Measurements from ENCODE around the gene GCM1.
"Not testable (repeated sequence)": the region's sequence is repeated elsewhere in the genome, so short reads cannot be mapped to it uniquely, and the experiment has no call there.

GCM1 gene, protein sequence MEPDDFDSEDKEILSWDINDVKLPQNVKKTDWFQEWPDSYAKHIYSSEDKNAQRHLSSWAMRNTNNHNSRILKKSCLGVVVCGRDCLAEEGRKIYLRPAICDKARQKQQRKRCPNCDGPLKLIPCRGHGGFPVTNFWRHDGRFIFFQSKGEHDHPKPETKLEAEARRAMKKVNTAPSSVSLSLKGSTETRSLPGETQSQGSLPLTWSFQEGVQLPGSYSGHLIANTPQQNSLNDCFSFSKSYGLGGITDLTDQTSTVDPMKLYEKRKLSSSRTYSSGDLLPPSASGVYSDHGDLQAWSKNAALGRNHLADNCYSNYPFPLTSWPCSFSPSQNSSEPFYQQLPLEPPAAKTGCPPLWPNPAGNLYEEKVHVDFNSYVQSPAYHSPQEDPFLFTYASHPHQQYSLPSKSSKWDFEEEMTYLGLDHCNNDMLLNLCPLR

DNA sequence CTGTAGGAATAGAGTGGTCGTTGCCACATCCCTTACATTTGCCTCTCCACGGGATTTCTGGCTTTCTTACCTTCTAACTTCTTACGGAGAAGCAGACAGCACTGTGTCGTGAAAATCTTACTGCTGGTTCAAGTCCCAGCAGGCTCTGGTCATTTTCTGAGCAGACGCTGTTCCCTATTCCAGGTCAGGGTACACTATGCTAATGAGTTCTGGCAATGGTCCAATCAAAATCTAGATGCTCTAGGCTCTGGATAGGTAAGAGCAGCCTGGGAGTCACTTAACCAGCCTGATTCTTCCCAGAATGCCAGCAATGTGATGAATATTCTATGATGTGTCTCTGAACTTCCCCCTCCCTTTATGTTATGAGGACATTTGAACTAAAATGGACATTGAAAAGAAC is at the start of gene GCM1:
GCM1 (minus strand) TSS at position 158 of the 400 bp plus-strand sequence. CDS start 3,209 bp downstream, outside the sequence.
- DNase-seq (ENCODE audit: low read depth in 2 of 3, low spot score in 2 of 3): no peak

DNA sequence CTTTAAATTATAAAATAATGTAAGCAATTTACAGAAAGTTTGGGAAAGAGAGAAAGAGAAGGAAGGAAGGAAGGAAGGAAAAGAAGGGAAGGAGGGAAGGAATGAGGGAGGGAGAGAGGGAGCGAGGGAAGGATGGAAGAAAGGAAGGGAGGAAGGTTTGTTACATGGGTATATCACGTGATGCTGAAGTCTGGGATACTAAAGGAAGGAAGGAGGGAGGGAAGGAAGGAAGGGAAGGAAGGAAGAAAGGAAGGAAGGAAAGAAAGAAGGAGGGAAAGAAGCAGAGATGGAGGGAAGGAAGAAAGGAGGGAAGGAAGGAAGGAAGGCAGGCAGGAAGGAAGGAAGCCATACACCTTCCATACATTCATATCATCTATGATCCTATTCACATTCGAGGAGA is 48.9 kb upstream of the GCM1 start:
- DNase-seq (ENCODE audit: low read depth in 2 of 3, low spot score in 2 of 3): no peak

DNA sequence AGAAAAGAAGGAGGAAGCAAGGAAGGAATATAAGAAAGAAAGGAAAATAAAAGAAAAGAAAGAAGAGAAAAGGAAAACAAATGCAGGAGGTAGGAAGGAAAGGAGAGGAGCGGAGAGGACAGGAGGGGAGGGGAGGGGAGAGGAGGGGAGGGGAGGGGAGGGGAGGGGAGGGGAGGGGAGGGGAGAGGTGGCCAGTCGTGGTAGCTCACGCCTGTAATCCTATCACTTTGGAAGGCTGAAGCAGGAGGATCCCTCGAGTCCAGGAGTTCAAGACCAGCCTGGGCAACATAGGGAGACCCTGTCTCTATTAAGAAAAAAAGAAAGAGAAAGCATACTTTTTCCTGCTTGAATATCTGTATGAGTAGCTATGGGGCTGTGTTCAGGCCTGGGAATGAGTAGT is 46.4 kb upstream of the GCM1 start:
- no peak for DNase-seq (ENCODE audit: low read depth in 2 of 3, low spot score in 2 of 3)

DNA sequence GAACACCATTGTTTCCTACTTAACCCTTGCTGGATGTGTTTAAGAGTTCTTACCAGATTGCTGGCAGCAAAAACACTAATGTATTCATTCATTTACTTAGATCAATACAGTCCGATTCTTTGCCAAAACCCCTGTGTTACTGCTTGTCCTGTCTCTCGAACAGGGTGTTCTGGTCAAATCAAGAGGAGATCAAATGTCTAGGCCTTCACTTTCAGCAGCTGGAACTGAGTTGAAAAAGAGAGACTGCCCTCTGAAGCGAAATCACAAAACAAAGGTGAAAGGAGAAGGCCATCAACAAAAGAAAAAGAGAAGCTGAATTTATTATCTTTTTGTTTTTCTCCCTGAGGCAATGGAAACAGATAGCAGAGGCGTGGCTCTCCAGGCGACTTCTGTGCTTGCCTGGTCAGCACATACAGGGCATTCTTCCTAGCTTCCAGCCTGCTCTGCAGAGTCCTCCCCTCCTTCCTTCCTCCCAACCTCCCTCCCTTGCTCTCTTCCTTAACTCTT is 44.1 kb upstream of the GCM1 start:
- DNase-seq (ENCODE audit: low read depth in 2 of 3, low spot score in 2 of 3): no peak

DNA sequence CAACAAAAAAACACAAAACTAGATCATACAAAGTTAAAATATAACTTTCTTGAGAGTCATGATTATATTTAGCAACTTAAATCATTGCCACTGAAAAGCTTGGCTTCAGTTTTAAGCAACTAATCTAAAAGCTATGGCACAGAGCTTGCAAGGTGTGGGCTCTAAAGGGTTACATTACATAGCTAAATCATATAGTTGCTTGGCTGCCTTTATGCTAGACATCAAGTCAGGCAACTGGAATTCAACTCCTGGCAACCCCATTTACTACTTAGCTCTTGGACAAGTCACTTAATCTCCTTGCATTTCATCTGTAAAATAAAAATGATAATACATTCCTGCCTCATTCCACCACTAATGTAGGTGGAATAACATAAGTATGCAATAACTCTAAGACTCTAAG is 40.9 kb upstream of the GCM1 start:
- DNase-seq (ENCODE audit: low read depth in 2 of 3, low spot score in 2 of 3): no peak

DNA sequence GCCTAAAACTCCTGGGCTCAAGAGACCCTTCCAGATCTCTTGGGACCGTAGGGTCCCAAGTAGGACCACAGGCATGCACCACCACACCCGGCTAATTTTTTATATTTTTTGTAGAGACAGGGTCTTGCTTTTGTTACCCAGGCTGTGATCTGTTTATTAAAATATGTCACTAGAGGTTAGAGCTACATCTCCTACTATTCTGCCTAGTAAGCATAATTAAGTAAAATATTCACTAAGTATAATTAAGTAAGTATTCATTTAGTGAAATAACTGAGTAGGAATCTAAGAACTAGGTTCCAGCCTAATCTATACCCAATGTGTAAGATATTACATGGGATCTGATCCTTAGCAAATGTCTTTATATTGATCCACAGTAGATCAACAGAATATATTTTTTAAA is 40.2 kb upstream of the GCM1 start:
- DNase-seq (ENCODE audit: low read depth in 2 of 3, low spot score in 2 of 3): no peak

DNA sequence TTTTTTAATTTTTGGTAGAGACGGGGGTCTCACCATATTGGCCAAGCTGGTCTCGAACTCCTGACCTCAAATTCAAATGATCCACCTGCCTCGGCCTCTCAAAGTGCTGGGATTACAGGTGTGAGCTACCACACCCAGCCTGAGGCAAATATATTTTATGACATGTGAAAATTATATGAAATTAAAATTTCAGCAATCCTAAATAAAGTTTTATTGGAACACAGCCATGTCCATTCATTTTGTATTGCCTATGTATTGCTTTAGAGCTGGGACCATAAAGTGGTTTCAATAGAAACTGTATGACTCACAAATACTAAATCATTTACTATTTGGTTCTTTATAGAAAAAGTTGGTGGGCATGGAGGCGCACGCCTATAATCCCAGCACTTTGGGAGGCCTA is 32.0 kb upstream of the GCM1 start:
- no peak for DNase-seq (ENCODE audit: low read depth in 2 of 3, low spot score in 2 of 3)

DNA sequence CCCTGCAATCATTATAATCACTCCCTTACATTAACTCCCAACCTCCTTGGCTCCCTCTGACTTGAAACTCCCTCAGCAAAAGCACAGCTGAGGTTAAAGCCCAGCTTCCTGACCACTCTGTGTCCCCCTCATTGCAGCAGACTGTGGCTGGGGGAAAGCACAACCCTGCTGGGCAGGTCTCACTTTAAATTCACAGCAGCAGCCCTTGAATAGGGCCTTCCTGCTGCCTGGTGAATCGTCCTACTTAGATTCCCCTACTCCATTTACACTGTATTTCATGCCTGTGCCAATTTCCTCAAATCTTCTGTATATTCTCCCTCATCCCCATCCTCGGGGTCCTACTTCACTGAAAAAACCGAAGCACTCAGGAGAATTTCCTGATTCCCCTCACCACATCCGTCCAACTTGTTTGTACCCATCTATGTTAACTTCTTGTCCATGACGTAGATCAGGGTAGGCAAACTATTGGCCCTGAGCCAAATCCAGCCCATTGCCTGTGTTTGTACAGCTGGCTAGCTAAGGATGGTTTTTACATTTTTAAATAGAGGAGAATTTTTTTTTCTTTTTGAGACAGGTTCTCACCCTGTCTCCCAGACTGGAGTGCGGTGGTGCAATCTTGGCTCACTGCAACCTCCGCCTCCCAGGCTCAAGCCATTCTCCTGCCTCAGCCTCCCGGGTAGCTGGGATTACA is 31.5 kb upstream of the GCM1 start:
- DNase-seq (ENCODE audit: low read depth in 2 of 3, low spot score in 2 of 3): no peak

DNA sequence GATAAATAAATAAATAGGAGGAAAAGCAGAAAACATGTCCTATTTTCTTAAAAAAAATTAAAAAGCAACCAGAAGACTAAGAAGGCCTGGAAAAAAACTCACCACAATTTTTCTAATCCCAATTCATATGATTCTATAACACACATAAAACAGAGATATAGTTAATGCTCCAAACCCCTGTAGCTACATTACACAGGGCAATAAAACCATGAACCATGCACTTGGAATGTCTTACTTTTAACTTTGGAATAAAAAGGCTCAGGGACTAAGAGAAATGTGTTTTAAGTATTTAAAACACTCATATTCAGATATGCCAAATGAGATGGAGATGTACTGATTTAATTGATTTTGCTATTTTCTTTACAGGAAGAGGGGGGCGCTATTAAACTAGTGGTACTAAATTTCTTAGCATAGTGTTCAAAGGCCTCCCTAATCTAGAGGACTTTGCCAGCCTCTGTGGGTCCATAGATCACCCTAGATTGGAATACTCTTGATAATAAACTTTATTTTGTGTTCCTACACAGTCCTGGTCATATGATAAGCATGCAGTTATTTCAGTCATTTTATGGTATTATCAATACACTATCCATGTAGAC is 30.3 kb upstream of the GCM1 start:
- DNase-seq (ENCODE audit: low read depth in 2 of 3, low spot score in 2 of 3): no peak

DNA sequence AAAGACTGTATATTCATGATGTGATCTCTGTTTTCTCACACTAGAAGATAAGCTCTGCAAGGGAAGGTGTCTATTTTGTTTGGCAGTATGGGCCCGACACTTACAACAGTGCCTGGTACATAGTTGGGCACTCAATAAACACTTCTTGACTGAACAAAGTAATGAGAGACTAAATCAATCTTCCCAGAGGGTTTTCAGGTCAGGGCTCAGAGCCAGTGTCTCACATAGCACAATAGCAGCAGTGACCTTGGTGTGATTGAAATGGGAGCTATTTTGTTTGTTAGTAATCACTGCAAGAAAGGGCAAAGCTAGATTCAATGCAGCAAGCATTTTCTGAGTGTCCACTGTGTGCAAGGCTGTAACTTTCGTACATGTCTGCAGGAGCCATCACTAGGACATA is 26.4 kb upstream of the GCM1 start:
- DNase-seq (ENCODE audit: low read depth in 2 of 3, low spot score in 2 of 3): no peak

DNA sequence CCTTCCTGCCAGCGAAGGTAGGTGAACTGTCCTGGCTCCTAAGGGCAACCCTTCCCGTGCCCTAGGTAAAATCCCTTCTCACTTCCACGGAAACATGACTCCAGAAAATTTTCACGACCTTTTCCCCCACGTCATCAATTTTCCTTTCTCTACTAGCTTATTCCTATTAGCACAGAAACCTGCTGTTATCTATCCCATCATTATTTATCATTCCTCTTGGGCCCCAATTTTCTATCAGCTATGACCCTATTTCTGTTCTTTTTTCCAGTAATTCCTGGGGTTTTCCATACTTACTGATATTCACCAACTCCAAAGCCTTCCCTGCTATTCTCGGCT is 23.8 kb upstream of the GCM1 start:
- DNase-seq (ENCODE audit: low read depth in 2 of 3, low spot score in 2 of 3): no peak

DNA sequence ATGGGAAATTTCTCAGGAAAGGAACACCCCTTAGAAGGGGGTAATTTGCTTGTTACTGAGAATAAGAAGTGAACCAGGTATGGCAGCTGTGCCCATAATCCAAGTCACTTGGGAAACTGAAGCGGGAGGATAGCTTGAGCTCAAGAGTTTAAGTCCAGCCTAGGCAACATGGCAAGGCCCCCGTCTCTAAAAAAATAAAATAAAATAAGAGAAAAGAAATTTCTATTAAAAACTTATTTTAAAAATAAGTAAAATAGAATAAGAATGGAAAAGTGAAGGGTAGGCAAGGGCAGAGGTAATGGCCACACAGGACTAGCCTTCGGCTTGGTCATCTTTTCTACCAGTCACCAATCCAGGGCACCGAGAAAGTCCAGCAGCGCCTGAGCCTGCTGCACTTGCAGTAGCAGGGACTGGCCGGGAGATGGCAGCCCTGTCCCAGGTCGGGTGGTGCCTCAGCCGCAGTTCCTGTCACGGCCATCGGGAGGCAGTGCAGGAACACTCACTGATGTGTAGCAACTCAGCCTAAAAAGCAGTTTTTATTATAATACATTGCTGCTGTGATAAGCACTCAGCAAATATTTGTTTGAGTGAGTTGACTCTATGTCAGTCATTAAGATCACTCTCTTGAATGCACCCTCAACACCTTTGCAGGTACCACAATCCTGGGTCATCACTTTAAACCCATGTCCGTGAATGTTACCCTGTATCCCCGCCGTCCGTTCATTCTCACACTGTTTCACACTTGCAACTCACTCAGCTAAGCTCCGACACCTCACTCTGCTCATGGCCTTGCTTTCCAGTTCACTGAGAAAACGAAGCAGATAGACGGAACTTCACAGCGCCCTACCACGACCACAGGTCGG is 23.2 kb upstream of the GCM1 start:
- peak; percentile 70 to 94 (median 87) for DNase-seq (ENCODE audit: low read depth in 2 of 3, low spot score in 2 of 3)

DNA sequence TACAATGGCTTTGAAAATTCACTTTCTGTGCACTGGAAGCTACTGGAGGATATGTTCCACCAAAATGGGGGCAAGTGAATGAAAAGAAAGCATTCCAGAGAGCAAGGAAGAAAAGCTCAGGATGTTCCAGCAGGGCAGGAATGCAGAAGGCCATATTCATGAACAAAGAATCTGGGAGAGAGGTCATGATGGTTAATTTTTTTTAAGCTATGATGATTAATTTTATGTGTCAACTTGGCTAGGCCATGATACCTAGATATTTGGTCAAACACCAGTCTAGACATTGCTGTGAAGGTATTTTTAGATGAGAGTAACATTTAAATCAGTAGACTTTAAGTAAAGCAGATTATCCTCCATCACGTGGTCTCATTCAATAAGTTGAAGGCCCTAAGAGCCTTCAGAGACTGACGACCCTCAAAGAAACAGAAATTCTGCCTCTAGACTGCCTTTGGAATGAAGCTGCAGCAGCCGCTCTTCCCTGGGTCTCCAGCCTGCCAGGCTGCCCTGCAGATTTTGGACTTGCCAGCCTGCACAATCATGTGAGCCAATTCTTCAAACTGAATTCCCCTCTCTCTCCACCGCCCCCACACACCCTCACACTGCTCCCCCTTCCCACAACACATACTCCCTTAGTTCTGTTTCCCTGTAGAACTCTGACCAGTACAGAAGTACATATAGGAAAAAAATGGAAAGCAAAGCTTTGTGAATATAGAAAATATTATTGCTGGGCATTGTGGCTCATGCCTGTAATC is 20.1 kb upstream of the GCM1 start:
- DNase-seq (ENCODE audit: low read depth in 2 of 3, low spot score in 2 of 3): no peak

DNA sequence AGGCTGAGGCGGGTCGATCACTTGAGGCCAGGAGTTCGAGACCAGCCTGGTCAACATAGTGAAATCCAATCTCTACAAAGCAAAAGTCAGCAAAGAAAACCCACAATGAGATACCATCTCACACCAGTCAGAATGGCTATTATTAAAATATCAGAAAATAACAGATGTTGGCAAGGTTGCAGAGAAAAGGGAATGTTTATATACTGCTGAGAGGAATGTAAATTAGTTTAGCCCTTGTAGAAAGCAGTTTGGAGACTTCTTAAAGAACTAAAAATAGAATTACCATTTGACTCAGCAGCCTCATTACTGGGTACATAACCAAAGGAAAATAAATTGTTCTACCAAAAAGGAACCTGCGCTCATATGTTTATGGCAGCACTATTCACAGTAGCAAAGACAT is 16.7 kb upstream of the GCM1 start:
- DNase-seq (ENCODE audit: low read depth in 2 of 3, low spot score in 2 of 3): no peak

DNA sequence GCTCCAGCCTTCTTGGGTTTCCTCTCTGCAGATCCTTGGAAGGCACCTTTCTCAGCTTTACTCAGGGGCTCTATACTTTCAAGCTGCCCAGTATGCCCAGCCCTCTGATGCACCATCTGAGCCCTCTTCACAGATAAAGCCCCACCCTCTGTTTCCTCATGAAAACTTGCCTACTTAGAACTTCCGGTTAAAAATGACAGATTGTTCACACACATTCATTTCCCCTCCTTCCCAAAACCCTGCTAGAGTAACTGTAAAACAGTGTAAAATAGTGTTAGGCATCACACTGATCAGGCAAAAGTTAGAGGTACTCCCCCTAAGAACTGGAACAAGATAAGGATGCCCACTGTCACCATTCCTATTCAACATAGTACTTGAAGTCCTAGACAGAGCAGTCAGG is 14.0 kb upstream of the GCM1 start:
- no peak for DNase-seq (ENCODE audit: low read depth in 2 of 3, low spot score in 2 of 3)

DNA sequence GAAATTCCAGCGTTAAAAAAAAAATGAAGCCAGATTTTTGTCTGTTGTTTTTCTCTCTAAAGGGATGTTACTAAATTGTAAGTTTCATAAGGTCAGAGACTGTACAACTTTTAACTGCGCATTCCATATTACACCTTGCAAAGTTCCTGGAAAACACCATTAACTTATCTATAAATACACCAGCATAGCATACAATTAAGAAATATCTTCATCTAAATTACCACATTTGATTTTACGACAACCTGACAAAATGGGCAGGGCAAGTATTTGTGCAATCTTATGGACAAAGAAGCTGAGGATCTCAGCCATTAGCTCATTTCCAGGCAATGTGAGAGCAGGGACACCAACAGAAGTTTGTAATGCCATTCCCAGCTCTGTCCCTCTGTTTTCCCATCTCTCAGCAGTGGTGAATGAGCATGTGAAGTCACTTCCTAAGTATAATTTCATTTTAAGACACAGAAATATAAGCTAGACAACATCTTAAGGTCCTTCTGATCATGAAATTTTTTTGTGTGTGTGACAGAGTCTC is 12.9 kb upstream of the GCM1 start:
- no peak for DNase-seq (ENCODE audit: low read depth in 2 of 3, low spot score in 2 of 3)

DNA sequence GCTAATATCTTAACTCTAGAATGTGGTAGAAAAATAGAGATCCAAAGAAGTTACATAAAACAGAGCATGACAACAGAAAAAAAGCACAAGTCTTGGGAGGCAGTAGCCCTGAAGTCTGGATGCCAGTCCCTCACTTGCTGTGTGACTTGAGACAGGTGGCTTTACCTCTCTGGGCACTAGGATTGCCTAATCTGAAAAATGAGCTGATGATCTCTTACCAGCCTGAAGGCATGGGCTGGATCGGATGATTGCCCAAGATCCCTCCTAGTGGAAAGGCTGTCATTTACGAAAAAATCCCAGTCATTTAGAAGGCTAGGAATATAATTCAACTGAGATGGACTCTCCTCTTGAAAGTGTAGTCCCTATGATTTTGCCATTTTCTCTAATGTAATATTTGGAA is 10.9 kb upstream of the GCM1 start:
- DNase-seq (ENCODE audit: low read depth in 2 of 3, low spot score in 2 of 3): no peak

DNA sequence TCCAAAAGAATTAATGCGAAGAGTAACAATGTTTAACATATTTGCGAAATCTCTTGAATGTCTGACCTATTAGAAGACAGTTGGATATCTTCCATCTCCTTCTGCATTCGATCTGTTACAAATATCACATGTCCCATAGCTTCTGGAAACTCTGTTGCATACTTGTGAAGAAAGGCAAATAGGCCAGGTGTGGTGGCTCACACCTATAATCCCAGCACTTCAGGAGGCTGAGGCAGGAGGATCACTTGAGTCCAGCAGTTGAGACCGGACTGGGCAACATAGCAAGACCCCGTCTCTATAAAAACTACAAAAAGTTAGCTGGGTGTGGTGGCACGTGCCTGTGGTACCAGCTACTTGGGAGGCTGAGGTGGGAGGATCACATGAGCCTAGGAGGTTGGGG is 9.4 kb upstream of the GCM1 start:
- DNase-seq (ENCODE audit: low read depth in 2 of 3, low spot score in 2 of 3): not testable (repeated sequence)

DNA sequence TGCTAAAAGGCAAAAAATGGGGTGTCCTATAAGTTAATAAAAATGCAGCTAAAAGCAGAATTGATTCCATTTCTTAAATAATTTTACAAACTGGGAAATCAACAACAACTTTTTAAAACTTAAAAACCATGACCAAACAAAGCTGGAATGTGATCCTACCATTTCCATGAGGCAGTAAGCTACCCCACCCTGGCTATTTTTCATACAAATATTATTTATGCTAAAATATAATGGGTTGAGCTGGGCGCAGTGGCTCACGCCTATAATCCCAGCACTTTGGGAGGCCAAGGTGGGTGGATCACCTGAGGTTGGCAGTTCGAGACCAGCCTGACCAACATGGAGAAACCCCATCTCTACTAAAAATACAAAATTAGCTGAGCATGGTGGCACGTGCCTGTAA is 6.6 kb upstream of the GCM1 start:
- DNase-seq (ENCODE audit: low read depth in 2 of 3, low spot score in 2 of 3): not testable (repeated sequence)

DNA sequence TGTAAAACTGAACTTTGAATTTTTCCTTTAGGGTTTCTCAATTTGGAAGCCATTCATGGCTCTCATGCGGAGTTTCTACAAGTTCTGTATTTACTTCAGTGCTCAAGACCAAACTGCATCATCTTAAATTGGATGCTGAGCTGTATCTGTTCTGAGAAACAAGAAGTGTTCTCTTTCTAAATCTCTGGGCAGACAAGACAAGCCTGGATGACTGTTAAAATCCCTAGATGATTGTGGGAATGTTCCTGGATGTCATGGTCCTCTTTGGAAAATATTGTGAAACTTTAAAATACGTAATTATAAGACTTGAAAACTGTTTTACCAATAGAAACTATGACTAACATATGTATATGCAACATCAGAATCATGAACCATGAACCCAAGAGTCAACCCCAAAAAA is 6.2 kb upstream of the GCM1 start:
- no peak for DNase-seq (ENCODE audit: low read depth in 2 of 3, low spot score in 2 of 3)
